Gastrocnemius medialis (tissue), 4 donors: ENCODE data around the gene DDX49.

Experiments used
- CTCF ChIP-seq, 5 experiments: fragments of 450-650 bp in 3 of 5; fragments of 200-600 bp in 2 of 5; sonication (generic) in 2 of 5; IDR thresholded peaks in 4 of 5; conservative IDR thresholded peaks in 1 of 5; 1 replicate in 4 of 5; 2 replicates in 1 of 5; pipeline ENCODE4 v1.5.1; 2016 to 2019; ENCODE audit warnings: antibody characterized with exemption in 5 of 5, mild to moderate bottlenecking in 3 of 5, moderate library complexity in 3 of 5
- POLR2A ChIP-seq, 2 donors: fragments of 450-650 bp; IDR thresholded peaks; one replicate each; pipeline ENCODE4 v1.6.1; 2017; ENCODE audit warnings: antibody characterized with exemption in 2 of 2, mild to moderate bottlenecking in 2 of 2, moderate library complexity in 2 of 2

- TF ChIP-seq CTCF (IDR thresholded peaks at IDR 0.05 in 4 of 5, conservative IDR thresholded peaks at IDR 0.05 in 1 of 5) (no peak), POLR2A (IDR thresholded peaks at IDR 0.05) (no peak)
These were observed 41.3 kb upstream of the DDX49 start for GRCh38 chr19:18878058-18878797.
